GM23248 (cell line): Measurements from ENCODE around the gene CFAP61. TPM values are rescaled to one million over a fixed set of nuclear protein-coding genes. Genes with fewer than 3 reads are reported as not detected.

Source experiments
- DNase-seq: peaks from one replicate; pipeline ENCODE4 v3.0.0-alpha.2; 2015
- H2AFZ ChIP-seq: fragments of 200-600 bp; sonication (generic); 2 replicates; pipeline ENCODE4 v1.6.1; 2016; ENCODE audit warnings: antibody characterized with exemption
- H3F3A ChIP-seq: fragments of 200-600 bp; sonication (generic); 2 replicates; pipeline ENCODE4 v1.6.1; 2016; ENCODE audit warnings: mild to moderate bottlenecking, antibody characterized with exemption, mixed run types; ENCODE audit not compliant: insufficient read depth
- H3K27ac ChIP-seq: fragments of 200-600 bp; sonication (generic); 2 replicates; pipeline ENCODE4 v1.5.1; 2016; ENCODE audit warnings: mild to moderate bottlenecking
- H3K27me3 ChIP-seq: fragments of 200-600 bp; sonication (generic); replicated peaks from 2 replicates; pipeline ENCODE4 v1.6.1; 2016; ENCODE audit warnings: mild to moderate bottlenecking; ENCODE audit not compliant: insufficient read depth
- H3K36me3 ChIP-seq: fragments of 200-600 bp; sonication (generic); 2 replicates; pipeline ENCODE4 v1.6.1; 2016; ENCODE audit warnings: low read depth, mild to moderate bottlenecking
- H3K4me1 ChIP-seq: fragments of 200-600 bp; sonication (generic); 2 replicates; pipeline ENCODE4 v1.6.1; 2016; ENCODE audit warnings: mild to moderate bottlenecking; ENCODE audit not compliant: insufficient read depth
- H3K4me2 ChIP-seq: fragments of 200-600 bp; sonication (generic); one replicate; pipeline ENCODE4 v1.6.1; 2016; ENCODE audit warnings: mild to moderate bottlenecking; ENCODE audit not compliant: unreplicated experiment
- H3K4me3 ChIP-seq: fragments of 200-600 bp; sonication (generic); 2 replicates; pipeline ENCODE4 v1.5.1; 2016; ENCODE audit warnings: mild to moderate bottlenecking
- H3K79me2 ChIP-seq: fragments of 200-600 bp; sonication (generic); 2 replicates; pipeline ENCODE4 v1.6.1; 2016; ENCODE audit warnings: mild to moderate bottlenecking; ENCODE audit not compliant: insufficient read depth
- H3K9ac ChIP-seq: fragments of 200-600 bp; sonication (generic); 2 replicates; pipeline ENCODE4 v1.6.1; 2016; ENCODE audit warnings: mild to moderate bottlenecking
- H3K9me2 ChIP-seq: fragments of 200-600 bp; sonication (generic); 2 replicates; pipeline ENCODE4 v1.6.1; 2016; ENCODE audit warnings: mixed run types, mild to moderate bottlenecking, moderate library complexity; ENCODE audit not compliant: insufficient read depth
- H3K9me3 ChIP-seq: fragments of 200-600 bp; sonication (generic); one replicate; pipeline ENCODE4 v1.6.1; 2017; ENCODE audit warnings: low read depth
- H4K20me1 ChIP-seq: fragments of 200-600 bp; sonication (generic); 2 replicates; pipeline ENCODE4 v1.6.0; 2016; ENCODE audit not compliant: insufficient read depth
- EZH2 ChIP-seq: fragments of 200-600 bp; sonication (generic); IDR thresholded peaks from 2 replicates; pipeline ENCODE4 v1.6.1; 2018; ENCODE audit warnings: antibody characterized with exemption, mild to moderate bottlenecking; ENCODE audit not compliant: insufficient read depth, poor library complexity, severe bottlenecking
- EZH2phosphoT487 ChIP-seq: fragments of 200-600 bp; sonication (generic); IDR thresholded peaks from 2 replicates; pipeline ENCODE4 v1.6.1; 2018; ENCODE audit warnings: antibody characterized with exemption, moderate library complexity, mild to moderate bottlenecking, low read depth; ENCODE audit not compliant: insufficient read depth
- WGBS, 2 experiments: methylation state at CpG; one replicate each; pipeline ENCODE4 v1.1.6; 2015 to 2017; ENCODE audit warnings: low lambda C conversion rate in 2 of 2, low coverage in 1 of 2; ENCODE audit errors: missing lambda C conversion rate in 2 of 2; 5-methylcytosine and 5-hydroxymethylcytosine counted together
- in situ Hi-C: fragments of 300-500 bp; cut with MboI; formaldehyde crosslinking; loops from 2 replicates; pipeline ENCODE4 v1.15.0; 2020
- polyA plus RNA-seq: library from polyadenylated mRNA; unstranded; fragments of >200 nt; fragmentation: Nextera tagmentation; extraction: Ambion mirVana; gene quantifications from 2 replicates; pipeline ENCODE4 v1.2.1, GENCODE V29; 2016
- total RNA-seq: library from RNA; depleted of rRNA; stranded (reverse); fragments of >200 nt; shearing (Covaris generic); gene quantifications from 2 replicates; pipeline ENCODE4 v1.2.3, GENCODE V29; 2014

The CFAP61 gene
- total and polyA plus RNA-seq, 2 experiments from 2014 or later, result not detected

DNA sequence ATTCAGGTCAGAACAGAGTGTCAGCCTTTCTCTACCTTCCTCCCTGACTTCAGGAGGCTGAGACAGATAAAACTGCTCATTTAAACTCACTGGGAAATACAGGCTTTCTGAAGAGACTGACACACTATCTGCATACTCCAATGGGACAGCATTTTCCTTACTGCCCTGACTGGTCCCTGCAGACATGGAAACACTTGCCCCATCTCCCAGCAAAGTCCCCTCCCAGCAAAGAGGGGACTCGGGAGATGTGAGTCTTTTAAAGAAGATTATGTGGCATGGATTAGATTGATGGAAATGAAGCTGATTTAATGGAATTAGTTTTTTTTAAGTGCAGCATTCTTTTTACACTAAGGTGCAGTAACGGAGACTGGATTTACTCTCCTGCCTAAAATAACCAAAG lies 90.8 kb downstream of the CFAP61 start:
- Histone ChIP-seq H3K79me2 (no peaks in the 10 kb centered on the region), H3K4me2 (no peak overlapping the region), H4K20me1 (no peaks in the 10 kb centered on the region), H3K4me3 (no peak overlapping the region), H3K9me3 (no peaks in the 10 kb centered on the region), H3K9me2 (no peaks in the 10 kb centered on the region), H3K36me3 (no peaks in the 10 kb centered on the region), H3K9ac (no peak overlapping the region), H3K27ac (no peak overlapping the region), H2AFZ (no peak overlapping the region), H3F3A (no peaks in the 10 kb centered on the region), H3K27me3 (no peaks in the 10 kb centered on the region), H3K4me1 (no peaks in the 10 kb centered on the region)
- in situ Hi-C loops, result no loop called here
- TF ChIP-seq EZH2 (no peak), EZH2phosphoT487 (no peak)
- WGBS, 2 experiments, result 35 to 39% methylated on average over 2 of the region's 2 CpGs
- no peak for DNase-seq

GRCh38 chr20:20143646-20144045 lies 91.3 kb downstream of the CFAP61 start:
- Histone ChIP-seq H3K27me3 (no peaks in the 10 kb centered on the region), H3K4me1 (no peaks in the 10 kb centered on the region), H3K27ac (no peak overlapping the region), H2AFZ (no peak overlapping the region), H4K20me1 (no peaks in the 10 kb centered on the region), H3K4me3 (no peak overlapping the region), H3K4me2 (no peak overlapping the region), H3K36me3 (no peaks in the 10 kb centered on the region), H3K9me3 (no peaks in the 10 kb centered on the region), H3K9me2 (no peaks in the 10 kb centered on the region), H3K79me2 (no peaks in the 10 kb centered on the region), H3K9ac (no peak overlapping the region), H3F3A (no peaks in the 10 kb centered on the region)
- TF ChIP-seq EZH2phosphoT487, result no peak
- TF ChIP-seq EZH2, result no peak
- DNase-seq, result no peak
- in situ Hi-C loops, result no loop called here
- WGBS, 2 experiments, result 70 to 78% methylated on average over 2 of the region's 2 CpGs

DNA sequence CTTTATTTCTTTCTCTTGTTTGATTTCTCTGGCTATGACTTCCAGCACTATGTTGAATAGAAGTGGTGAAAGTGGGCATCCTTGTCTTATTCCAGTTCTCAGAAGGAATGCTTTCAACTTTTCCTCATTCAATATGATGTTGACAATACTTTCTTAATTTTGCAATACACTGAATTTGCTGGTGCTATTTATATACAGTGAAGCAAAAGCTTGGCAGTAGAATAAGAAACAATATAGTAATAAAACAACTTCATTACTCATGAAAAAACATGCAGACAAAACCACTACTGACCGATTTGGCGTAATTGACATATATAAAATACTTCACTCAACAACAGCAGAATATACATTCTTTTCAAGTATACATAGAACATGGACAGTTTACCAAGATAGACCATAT lies 96.4 kb downstream of the CFAP61 start:
- Histone ChIP-seq H4K20me1 (no peaks in the 10 kb centered on the region), H3K27ac (no peak overlapping the region), H3K79me2 (no peaks in the 10 kb centered on the region), H3K9me3 (no peaks in the 10 kb centered on the region), H3K4me3 (no peak overlapping the region), H3K27me3 (no peaks in the 10 kb centered on the region), H3K9me2 (no peaks in the 10 kb centered on the region), H3F3A (no peaks in the 10 kb centered on the region), H2AFZ (no peak overlapping the region), H3K9ac (no peak overlapping the region), H3K36me3 (no peaks in the 10 kb centered on the region), H3K4me1 (no peaks in the 10 kb centered on the region), H3K4me2 (no peak overlapping the region)
- in situ Hi-C loops, result no loop called here
- no peak for TF ChIP-seq EZH2
- no peak for TF ChIP-seq EZH2phosphoT487
- 5 to 8% methylated on average over 2 of the region's 2 CpGs for WGBS, 2 experiments
- no peak for DNase-seq

DNA sequence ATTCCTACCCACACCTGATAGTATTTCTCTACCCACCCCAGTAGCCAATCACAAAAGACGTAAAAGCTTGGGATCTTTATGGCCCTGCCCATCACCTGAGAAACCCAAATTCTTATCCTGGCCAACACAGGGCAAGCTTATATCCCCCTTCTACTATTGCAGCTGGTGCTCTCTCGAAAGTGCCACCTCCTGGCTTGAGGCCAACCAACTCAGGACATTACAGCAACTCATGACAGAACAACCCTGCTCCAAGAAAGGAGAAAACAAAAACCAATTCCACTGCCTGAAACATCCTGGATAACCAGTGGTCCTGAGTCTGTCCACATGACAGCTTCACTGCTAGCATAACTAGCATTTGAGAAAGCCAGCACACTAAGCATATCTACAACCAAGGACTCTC lies 97.9 kb downstream of the CFAP61 start:
- 20 to 26% methylated on average over 2 of the region's 2 CpGs for WGBS, 2 experiments
- H3K27me3 ChIP-seq, result no peaks in the 10 kb centered on the region
- no peaks in the 10 kb centered on the region for H3K4me1 ChIP-seq
- in situ Hi-C loops, result no loop called here
- no peaks in the 10 kb centered on the region for H3K9me3 ChIP-seq
- H3K9me2 ChIP-seq, result no peaks in the 10 kb centered on the region
- H3K79me2 ChIP-seq, result no peaks in the 10 kb centered on the region
- H4K20me1 ChIP-seq, result no peaks in the 10 kb centered on the region
- no peak overlapping the region for H3K4me2 ChIP-seq
- no peaks in the 10 kb centered on the region for H3K36me3 ChIP-seq
- DNase-seq, result no peak
- TF ChIP-seq EZH2phosphoT487, result no peak
- no peak for TF ChIP-seq EZH2
- H3F3A ChIP-seq, result no peaks in the 10 kb centered on the region
- H3K4me3 ChIP-seq, result no peak overlapping the region
- H2AFZ ChIP-seq, result no peak overlapping the region
- no peak overlapping the region for H3K27ac ChIP-seq
- H3K9ac ChIP-seq, result no peak overlapping the region

- no peak overlapping the region for H3K4me3 ChIP-seq
- no peaks in the 10 kb centered on the region for H3K79me2 ChIP-seq
- H4K20me1 ChIP-seq, result no peaks in the 10 kb centered on the region
- in situ Hi-C loops, result no loop called here
- H3K4me1 ChIP-seq, result no peaks in the 10 kb centered on the region
- H3F3A ChIP-seq, result no peaks in the 10 kb centered on the region
- no peak overlapping the region for H3K27ac ChIP-seq
- H3K9me2 ChIP-seq, result no peaks in the 10 kb centered on the region
- H3K36me3 ChIP-seq, result no peaks in the 10 kb centered on the region
- H3K27me3 ChIP-seq, result no peaks in the 10 kb centered on the region
- no peak overlapping the region for H3K9ac ChIP-seq
- no peak overlapping the region for H3K4me2 ChIP-seq
- H2AFZ ChIP-seq, result no peak overlapping the region
- DNase-seq, result no peak
- no peaks in the 10 kb centered on the region for H3K9me3 ChIP-seq
- TF ChIP-seq EZH2phosphoT487 (no peak), EZH2 (no peak)
- WGBS, 2 experiments, result 13 to 17% methylated on average over 2 of the region's 2 CpGs
Measured at GRCh38 chr20:20160520-20160919, 108.2 kb downstream of the CFAP61 start.
